GM21723 (cell line): ENCODE data around the gene ZNF385B.

ENCODE experiments used
- ATAC-seq: cut with Tn5 transposase; IDR thresholded peaks from one replicate; pipeline ENCODE4 v1.9.1; 2021; ENCODE audit warnings: mild to moderate bottlenecking, moderate library complexity; ENCODE audit not compliant: unreplicated experiment

Gene ZNF385B

GRCh38 chr2:179422037-179422643 lies 439.3 kb downstream of the ZNF385B start:
- ATAC-seq: peak; percentile 87

- ATAC-seq: no peak
Measured at GRCh38 chr2:179417436-179417949, 443.9 kb downstream of the ZNF385B start.

- no peak for ATAC-seq
Measured at GRCh38 chr2:179412112-179412511, 449.3 kb downstream of the ZNF385B start.

- ATAC-seq: no peak
Measured at GRCh38 chr2:179410552-179411356, 450.7 kb downstream of the ZNF385B start.

- ATAC-seq: no peak
Measured at GRCh38 chr2:179403624-179404023, 457.8 kb downstream of the ZNF385B start.

- ATAC-seq: no peak
Measured at GRCh38 chr2:179393481-179393880, 467.9 kb downstream of the ZNF385B start.
